GM12878 (cell line): Measurements from ENCODE around the gene ZDHHC3. TPM values are rescaled to one million over a fixed set of nuclear protein-coding genes. Genes with fewer than 3 reads are reported as not detected.

ENCODE experiments used
- ATAC-seq: fragments of 200-7000 bp; cut with Tn5 transposase; 3 replicates; pipeline ENCODE4 v1.9.1; 2020; ENCODE audit warnings: mild to moderate bottlenecking, moderate library complexity
- BruUV-seq: library from RNA; stranded (reverse); fragments of 400-500 nt; replicated peaks from 2 replicates; lab custom pipeline; 2021; lab: Mats Ljungman, UMichigan
- CTCF ChIA-PET: fragments of 300-600 bp; sonication (Branson Sonifier 250); formaldehyde crosslinking; extraction: SDS; loops from one replicate; lab custom pipeline; 2021; ENCODE audit warnings: inconsistent platforms; lab: Yijun Ruan, JAX
- POLR2A ChIA-PET: fragments of 350-600 bp; formaldehyde crosslinking; extraction: SDS; loops from one replicate; lab custom pipeline; 2021; ENCODE audit warnings: inconsistent platforms; lab: Charles Lee
- RAD21 ChIA-PET: fragments of 300-600 bp; sonication (Branson Sonifier 250); formaldehyde crosslinking; loops from one replicate; lab custom pipeline; 2023; ENCODE audit warnings: antibody characterized with exemption; ENCODE audit not compliant: unreplicated experiment; lab: Charles Lee
- SMC1A ChIA-PET: fragments of 300-600 bp; sonication (Branson Sonifier 250); formaldehyde crosslinking; loops from one replicate; lab custom pipeline; 2023; ENCODE audit not compliant: unreplicated experiment, uncharacterized antibody; lab: Charles Lee
- DNase-seq: peaks from one replicate; pipeline ENCODE4 v3.0.0-alpha.2; 2011; ENCODE audit warnings: low read depth, low spot score
- FAIRE-seq: peaks from 3 replicates; lab custom pipeline; 2011; peaks lifted over from hg19 to GRCh38; lab: Jason Lieb, UNC
- H2AFZ ChIP-seq: 2 replicates; pipeline ENCODE4 v1.6.0; 2011; ENCODE audit warnings: low read depth, low read length, control low read depth; ENCODE audit not compliant: control insufficient read depth
- H3K27ac ChIP-seq: 2 replicates; pipeline ENCODE4 v1.5.1; 2011; ENCODE audit warnings: control low read depth; ENCODE audit not compliant: control insufficient read depth, insufficient read depth
- H3K27me3 ChIP-seq, 2 experiments: replicated peaks in 1 of 2; 2 replicates each; pipeline versions ENCODE4 v1.6.0 to v1.6.1; 2011; ENCODE audit warnings: low read length in 1 of 2; ENCODE audit not compliant: control insufficient read depth in 2 of 2, insufficient read depth in 2 of 2
- H3K36me3 ChIP-seq, 2 experiments: 2 replicates each; pipeline ENCODE4 v1.5.1; 2011; ENCODE audit warnings: low read length in 1 of 2; ENCODE audit not compliant: control insufficient read depth in 2 of 2, insufficient read depth in 2 of 2
- H3K4me1 ChIP-seq: 2 replicates; pipeline ENCODE4 v1.6.1; 2011; ENCODE audit warnings: mild to moderate bottlenecking, low read length, moderate library complexity, mixed read lengths; ENCODE audit not compliant: control insufficient read depth, insufficient read depth
- H3K4me2 ChIP-seq: 2 replicates; pipeline ENCODE4 v1.6.0; 2011; ENCODE audit warnings: control low read depth; ENCODE audit not compliant: control insufficient read depth, insufficient read depth
- H3K4me3 ChIP-seq: fragments of 200-600 bp; sonication (generic); 2 replicates; pipeline ENCODE4 v1.5.1; 2016
- H3K79me2 ChIP-seq: 2 replicates; pipeline ENCODE4 v1.6.0; 2011; ENCODE audit warnings: low read length; ENCODE audit not compliant: control insufficient read depth, insufficient read depth
- H3K9ac ChIP-seq: 2 replicates; pipeline ENCODE4 v1.8.0; 2011; ENCODE audit warnings: low read length, control low read depth, mixed read lengths; ENCODE audit not compliant: control insufficient read depth, insufficient read depth
- H3K9me3 ChIP-seq: replicated peaks from 3 replicates; pipeline ENCODE4 v1.5.1; 2011; ENCODE audit warnings: mild to moderate bottlenecking, low read length; ENCODE audit not compliant: control insufficient read depth, insufficient read depth
- H4K20me1 ChIP-seq: 2 replicates; pipeline ENCODE4 v1.6.0; 2011; ENCODE audit not compliant: control insufficient read depth, insufficient read depth
- CEBPB ChIP-seq, 2 experiments: fragments of 150-350 bp in 1 of 2; IDR thresholded peaks; 2 replicates each; pipeline ENCODE4 v1.6.1; 2012 to 2014; ENCODE audit warnings: low read depth in 2 of 2, low read length in 2 of 2, borderline replicate concordance in 1 of 2, inconsistent platforms in 1 of 2
- SP1 ChIP-seq: IDR thresholded peaks from one replicate; pipeline ENCODE4 v1.6.1; 2011; ENCODE audit warnings: low read depth, low read length
- YY1 ChIP-seq: IDR thresholded peaks from 2 replicates; pipeline ENCODE4 v1.6.1; 2011; ENCODE audit warnings: low read depth, mild to moderate bottlenecking, low read length
- ZNF622 ChIP-seq: fragments of 450-650 bp; IDR thresholded peaks from 2 replicates; pipeline ENCODE4 v1.6.1; 2017; ENCODE audit warnings: mild to moderate bottlenecking, inconsistent platforms
- WGBS: methylation state at CpG from one replicate; pipeline ENCODE4 v1.1.6; 2016; ENCODE audit warnings: low lambda C conversion rate; ENCODE audit not compliant: insufficient replicate concordance, insufficient coverage; ENCODE audit errors: missing lambda C conversion rate; 5-methylcytosine and 5-hydroxymethylcytosine counted together
- in situ Hi-C: fragments of 300-500 bp; cut with MboI; formaldehyde crosslinking; loops from 9 replicates; pipeline ENCODE4 v1.14.3; 2018; ENCODE audit warnings: mixed read lengths
- intact Hi-C: fragments of 100-400 bp; cut with micrococcal nuclease; formaldehyde crosslinking; loops from one replicate; pipeline ENCODE4 v1.14.2; 2022; ENCODE audit not compliant: unreplicated experiment
- polyA plus RNA-seq, 11 experiments: library from polyadenylated mRNA; depleted of rRNA in 4 of 11; unstranded in 6 of 11; stranded (reverse) in 5 of 11; fragments of >200 nt; fragmentation: Nextera tagmentation in 4 of 11; fragmentation: Illumina TruSeq in 1 of 11; extraction: Ambion mirVana in 4 of 11; extraction: Trizol in 1 of 11; gene quantifications; 1 replicate in 1 of 11; 2 replicates in 10 of 11; pipeline versions ENCODE4 v1.2.1 to v1.2.3, GENCODE V29; 2011 to 2016; ENCODE audit warnings: inconsistent platforms in 2 of 11, missing spikeins in 2 of 11, low read depth in 1 of 11
- total RNA-seq, 4 experiments: library from RNA; depleted of rRNA in 3 of 4; stranded (reverse); fragments of >200 nt in 3 of 4; fragmentation: Illumina TruSeq in 1 of 4; extraction: Trizol in 1 of 4; gene quantifications; 2 replicates each; pipeline versions ENCODE4 v1.2.1 to v1.2.3, GENCODE V29; 2013 to 2021

ZDHHC3 gene
- total and polyA plus RNA-seq, 10 of the 15 experiments (the other 5 are each of a cell fraction or from before 2014, with no cell fraction given) = 6.8 to 79.1 (median 40.8) TPM

DNA sequence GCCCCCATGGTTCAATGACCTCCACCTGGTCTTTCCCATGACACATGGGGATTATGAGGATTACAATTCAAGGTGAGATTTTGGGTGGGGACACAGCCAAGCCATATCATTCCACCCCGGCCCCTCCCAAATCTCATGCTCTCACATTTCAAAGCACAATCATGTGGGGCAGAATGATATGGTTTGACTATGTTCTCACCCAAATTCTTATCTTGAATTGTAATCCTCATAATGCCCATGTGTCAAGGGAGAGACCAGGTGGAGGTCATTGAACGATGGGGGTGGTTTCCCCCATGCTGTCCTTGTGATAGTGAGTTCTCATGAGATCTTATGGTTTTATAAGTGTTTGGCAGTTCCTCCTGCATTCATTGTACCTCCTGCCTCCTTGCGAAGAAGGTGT is 47.7 kb upstream of the ZDHHC3 start:
- no peak overlapping the region for H3K4me2 ChIP-seq
- FAIRE-seq = no peak
- DNase-seq = no peak
- no peaks in the 10 kb centered on the region for H3K4me1 ChIP-seq
- H3K27me3 ChIP-seq = no peaks in the 10 kb centered on the region
- no peaks in the 10 kb centered on the region for H3K36me3 ChIP-seq
- ChIA-PET SMC1A (no interaction called here), POLR2A (no interaction called here), RAD21 (no interaction called here), CTCF (no interaction called here)
- H2AFZ ChIP-seq = no peak overlapping the region
- H3K9me3 ChIP-seq = no peaks in the 10 kb centered on the region
- TF ChIP-seq YY1 = no peak
- TF ChIP-seq CEBPB (IDR thresholded peaks at IDR 0.05; ENCODE audit: borderline replicate concordance in 1 of 2, low read depth in 2 of 2, low read length in 2 of 2) = no peak
- no peak for TF ChIP-seq ZNF622
- H4K20me1 ChIP-seq = no peaks in the 10 kb centered on the region
- in situ Hi-C loops = no loop called here
- H3K4me3 ChIP-seq = no peak overlapping the region
- no peak overlapping the region for H3K27ac ChIP-seq
- BruUV-seq = no TSS peak
- WGBS = 74% methylated on average over 3 of the region's 3 CpGs
- H3K9ac ChIP-seq = no peak overlapping the region
- H3K79me2 ChIP-seq = no peaks in the 10 kb centered on the region
- ATAC-seq = no peak
- intact Hi-C loops = no loop called here

DNA sequence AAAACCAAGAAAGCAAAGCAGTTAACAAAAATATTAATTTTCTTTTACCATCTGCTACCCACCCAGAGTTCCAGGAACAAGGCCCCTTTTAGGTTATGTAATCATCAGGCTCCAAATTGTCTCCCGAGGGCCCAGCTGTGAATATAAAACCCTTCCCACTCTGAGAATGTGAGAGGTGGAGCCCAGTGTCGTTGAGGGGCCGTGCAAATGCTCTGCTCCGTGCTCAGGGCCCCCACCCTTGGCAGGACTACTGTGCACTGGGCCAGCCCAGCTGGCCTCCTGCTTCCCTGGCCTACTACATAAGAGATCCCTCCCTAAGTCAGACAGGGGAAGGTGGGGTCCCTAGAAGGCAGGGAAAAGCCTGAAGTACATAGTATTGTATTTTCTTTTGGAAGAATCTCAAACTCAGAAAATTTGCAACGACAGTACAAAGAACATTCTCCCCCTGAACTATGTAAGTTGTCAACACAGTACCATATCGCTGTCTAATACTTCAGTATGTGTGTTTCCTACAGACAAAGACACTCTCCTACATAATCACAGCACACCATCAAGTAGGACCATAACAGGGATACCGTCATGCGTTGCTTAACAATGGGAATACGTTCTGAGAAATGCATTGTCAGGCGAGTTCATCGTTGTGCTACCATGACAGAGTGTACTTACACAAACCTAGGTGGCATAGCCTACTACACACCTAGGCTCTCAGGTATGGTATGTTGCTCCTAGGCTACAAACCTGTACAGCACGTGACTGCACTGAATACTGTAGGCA is 45.7 kb upstream of the ZDHHC3 start:
- DNase-seq (no peak), FAIRE-seq (no peak), ATAC-seq (no peak)
- no peaks in the 10 kb centered on the region for H3K27me3 ChIP-seq
- CTCF ChIA-PET = interaction anchor here (1.1 kb wide), 1 partner anchor 20 kb away, joined by 3 read pairs; no protein-coding TSS in a partner anchor
- RAD21 ChIA-PET = no interaction called here
- H3K36me3 ChIP-seq = no peaks in the 10 kb centered on the region
- no peak for TF ChIP-seq SP1
- no peak overlapping the region for H3K27ac ChIP-seq
- intact Hi-C loops (no loop called here), in situ Hi-C loops (no loop called here)
- no peaks in the 10 kb centered on the region for H4K20me1 ChIP-seq
- no peaks in the 10 kb centered on the region for H3K4me1 ChIP-seq
- no peaks in the 10 kb centered on the region for H3K79me2 ChIP-seq
- SMC1A ChIA-PET = interaction anchor here (1.2 kb wide), 1 partner anchor 19 kb away, joined by 5 read pairs; no protein-coding TSS in a partner anchor
- H3K4me2 ChIP-seq = no peak overlapping the region
- H2AFZ ChIP-seq = no peak overlapping the region
- no TSS peak for BruUV-seq
- H3K9me3 ChIP-seq = no peaks in the 10 kb centered on the region
- WGBS = 93% methylated on average over 12 of the region's 12 CpGs
- H3K4me3 ChIP-seq = no peak overlapping the region
- H3K9ac ChIP-seq = no peak overlapping the region
- POLR2A ChIA-PET = no interaction called here
